ENCODE results near the gene GPS1.

GPS1 gene

DNA sequence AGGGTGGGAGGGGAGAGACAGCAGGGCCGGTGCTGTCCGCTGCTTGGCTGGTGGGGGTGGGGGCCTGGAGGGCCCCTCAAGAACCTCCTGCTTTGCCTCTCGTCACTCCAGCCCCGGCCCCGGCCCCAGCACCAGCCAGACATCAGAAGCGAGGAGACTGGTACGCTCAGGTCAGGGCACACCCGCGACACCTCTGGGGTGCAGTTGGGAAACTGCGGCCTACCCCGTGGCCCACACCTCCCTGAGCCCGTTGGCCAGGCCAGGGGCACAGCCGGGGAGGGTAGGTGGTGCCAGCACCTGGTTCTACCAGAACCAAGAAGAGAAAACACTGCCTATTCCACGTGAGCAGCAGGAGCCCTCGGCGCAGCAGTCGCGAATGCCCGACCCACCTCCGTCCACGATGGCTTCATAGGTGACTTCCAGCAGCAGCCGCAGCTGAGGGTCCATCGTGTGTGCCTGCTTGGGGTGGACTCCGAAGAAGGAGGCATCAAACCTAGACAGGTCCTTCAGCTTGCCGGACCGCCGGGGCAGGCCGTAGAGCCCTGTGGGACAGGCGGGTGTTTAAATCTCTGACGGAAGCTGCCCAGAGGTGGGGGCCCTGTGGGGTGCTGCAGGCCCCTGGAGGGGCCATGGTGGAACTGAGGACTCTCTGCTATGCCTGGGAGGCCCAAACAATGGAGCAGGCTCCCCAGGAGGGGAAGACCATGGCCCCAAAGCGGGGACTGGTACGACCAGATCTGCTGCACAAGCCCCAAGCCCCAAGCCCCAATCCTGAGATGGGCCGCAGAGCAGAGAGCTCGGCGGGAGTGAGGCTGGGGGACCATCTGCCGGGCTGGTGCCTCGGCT lies 43.5 kb downstream of the GPS1 start:
- H3K4me3 ChIP-seq (ENCODE audit: low read depth, low read length) = peak overlapping the region; percentile 86
- TF ChIP-seq, protein P1, sequence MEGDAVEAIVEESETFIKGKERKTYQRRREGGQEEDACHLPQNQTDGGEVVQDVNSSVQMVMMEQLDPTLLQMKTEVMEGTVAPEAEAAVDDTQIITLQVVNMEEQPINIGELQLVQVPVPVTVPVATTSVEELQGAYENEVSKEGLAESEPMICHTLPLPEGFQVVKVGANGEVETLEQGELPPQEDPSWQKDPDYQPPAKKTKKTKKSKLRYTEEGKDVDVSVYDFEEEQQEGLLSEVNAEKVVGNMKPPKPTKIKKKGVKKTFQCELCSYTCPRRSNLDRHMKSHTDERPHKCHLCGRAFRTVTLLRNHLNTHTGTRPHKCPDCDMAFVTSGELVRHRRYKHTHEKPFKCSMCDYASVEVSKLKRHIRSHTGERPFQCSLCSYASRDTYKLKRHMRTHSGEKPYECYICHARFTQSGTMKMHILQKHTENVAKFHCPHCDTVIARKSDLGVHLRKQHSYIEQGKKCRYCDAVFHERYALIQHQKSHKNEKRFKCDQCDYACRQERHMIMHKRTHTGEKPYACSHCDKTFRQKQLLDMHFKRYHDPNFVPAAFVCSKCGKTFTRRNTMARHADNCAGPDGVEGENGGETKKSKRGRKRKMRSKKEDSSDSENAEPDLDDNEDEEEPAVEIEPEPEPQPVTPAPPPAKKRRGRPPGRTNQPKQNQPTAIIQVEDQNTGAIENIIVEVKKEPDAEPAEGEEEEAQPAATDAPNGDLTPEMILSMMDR (IDR thresholded peaks at IDR 0.05; ENCODE audit: low read depth, low read length) = no peak
- TF ChIP-seq POLR2A (IDR thresholded peaks at IDR 0.05; ENCODE audit: extremely low read depth, insufficient read length) (no peak), MYC (IDR thresholded peaks at IDR 0.05; ENCODE audit: low read depth, low read length) (no peak)
- TF ChIP-seq, protein P2, sequence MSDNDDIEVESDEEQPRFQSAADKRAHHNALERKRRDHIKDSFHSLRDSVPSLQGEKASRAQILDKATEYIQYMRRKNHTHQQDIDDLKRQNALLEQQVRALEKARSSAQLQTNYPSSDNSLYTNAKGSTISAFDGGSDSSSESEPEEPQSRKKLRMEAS (IDR thresholded peaks at IDR 0.05; ENCODE audit: low read depth, low read length) = no peak

DNA sequence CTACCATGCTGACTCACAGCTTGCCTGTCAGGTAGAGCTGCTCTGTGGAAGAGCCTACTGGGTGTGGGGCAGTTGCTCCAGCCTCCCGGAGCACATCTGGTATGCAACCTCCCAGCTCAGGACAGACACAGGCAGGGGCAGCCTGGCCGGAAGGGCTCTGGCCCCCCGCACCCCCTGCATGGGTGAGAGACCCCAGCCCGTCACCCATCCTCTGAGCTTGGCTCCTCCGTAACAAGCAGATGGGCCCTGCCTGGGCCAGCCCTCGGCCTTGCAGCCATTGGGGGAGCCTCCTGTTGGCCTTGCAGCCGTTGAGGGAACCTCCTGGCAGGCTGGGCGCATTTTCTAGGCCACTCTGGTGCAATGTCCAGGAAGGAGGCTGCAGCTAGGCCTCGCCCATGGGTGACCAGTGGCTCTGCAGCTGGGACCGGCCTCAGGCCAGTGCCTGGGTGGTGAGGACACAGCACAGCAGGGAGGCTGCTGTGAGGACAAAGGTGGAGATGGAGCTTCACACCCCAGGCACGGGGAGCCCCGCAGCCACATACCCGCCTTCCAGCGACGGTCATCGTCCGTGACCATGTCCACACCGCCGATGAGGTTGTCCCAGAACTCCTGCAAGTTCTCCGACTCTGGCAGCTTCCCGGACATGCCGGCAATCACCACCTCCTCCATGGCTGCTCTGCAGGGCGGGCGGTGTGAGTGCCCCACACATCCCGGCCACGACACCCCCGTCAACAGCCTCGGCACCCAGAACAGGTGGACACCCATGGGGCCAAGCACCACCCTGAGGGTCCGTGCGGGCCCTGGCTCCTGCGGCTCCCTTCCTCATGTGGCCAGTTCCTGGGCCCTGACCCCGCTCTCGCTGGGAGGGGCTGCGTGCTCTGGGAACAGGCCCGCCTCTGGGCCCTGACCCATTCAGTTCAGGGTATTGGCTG lies 44.3 kb downstream of the GPS1 start:
- peak overlapping the region; percentile 86 for H3K4me3 ChIP-seq (ENCODE audit: low read depth, low read length)
- peak; percentile 12 for DNase-seq (ENCODE audit: low read depth)
- no peak for TF ChIP-seq POLR2A (IDR thresholded peaks at IDR 0.05; ENCODE audit: extremely low read depth, insufficient read length)

More for the DNA sequence above, 43.5 kb downstream of the GPS1 start:
- peak; percentile 6 for DNase-seq (ENCODE audit: low read depth)

DNA sequence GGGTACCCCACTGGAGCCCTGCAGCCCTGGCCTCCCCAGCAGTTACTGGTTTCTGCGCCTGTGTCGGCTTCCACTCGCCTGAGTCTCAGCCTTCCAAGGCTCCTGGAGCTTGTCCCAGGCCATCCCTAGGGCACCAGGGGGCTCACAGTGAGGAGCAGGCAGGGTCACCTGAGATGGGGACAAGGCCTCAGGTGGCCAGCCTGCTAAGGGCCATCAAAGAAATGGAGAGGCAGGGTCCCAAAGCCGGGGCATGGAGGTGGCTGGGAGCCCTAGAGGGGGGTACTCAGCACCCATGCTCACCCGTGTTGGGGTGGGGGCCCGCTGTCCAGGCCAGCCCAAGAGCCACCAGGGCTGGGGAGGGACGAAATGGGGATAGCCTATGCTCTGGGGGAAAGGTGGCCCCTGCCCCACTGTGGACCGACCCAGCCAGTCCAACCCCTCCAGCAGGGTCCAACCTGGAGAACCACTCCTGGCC lies 45.0 kb downstream of the GPS1 start:
- peak; percentile 8 for DNase-seq (ENCODE audit: low read depth)
- TF ChIP-seq, protein P1 (IDR thresholded peaks at IDR 0.05; ENCODE audit: low read depth, low read length) = no peak
- no peak for TF ChIP-seq MYC (IDR thresholded peaks at IDR 0.05; ENCODE audit: low read depth, low read length)
- TF ChIP-seq, protein P2 (IDR thresholded peaks at IDR 0.05; ENCODE audit: low read depth, low read length) = no peak
- no peak for TF ChIP-seq POLR2A (IDR thresholded peaks at IDR 0.05; ENCODE audit: extremely low read depth, insufficient read length)
- peak overlapping the region; percentile 86 for H3K4me3 ChIP-seq (ENCODE audit: low read depth, low read length)

DNA sequence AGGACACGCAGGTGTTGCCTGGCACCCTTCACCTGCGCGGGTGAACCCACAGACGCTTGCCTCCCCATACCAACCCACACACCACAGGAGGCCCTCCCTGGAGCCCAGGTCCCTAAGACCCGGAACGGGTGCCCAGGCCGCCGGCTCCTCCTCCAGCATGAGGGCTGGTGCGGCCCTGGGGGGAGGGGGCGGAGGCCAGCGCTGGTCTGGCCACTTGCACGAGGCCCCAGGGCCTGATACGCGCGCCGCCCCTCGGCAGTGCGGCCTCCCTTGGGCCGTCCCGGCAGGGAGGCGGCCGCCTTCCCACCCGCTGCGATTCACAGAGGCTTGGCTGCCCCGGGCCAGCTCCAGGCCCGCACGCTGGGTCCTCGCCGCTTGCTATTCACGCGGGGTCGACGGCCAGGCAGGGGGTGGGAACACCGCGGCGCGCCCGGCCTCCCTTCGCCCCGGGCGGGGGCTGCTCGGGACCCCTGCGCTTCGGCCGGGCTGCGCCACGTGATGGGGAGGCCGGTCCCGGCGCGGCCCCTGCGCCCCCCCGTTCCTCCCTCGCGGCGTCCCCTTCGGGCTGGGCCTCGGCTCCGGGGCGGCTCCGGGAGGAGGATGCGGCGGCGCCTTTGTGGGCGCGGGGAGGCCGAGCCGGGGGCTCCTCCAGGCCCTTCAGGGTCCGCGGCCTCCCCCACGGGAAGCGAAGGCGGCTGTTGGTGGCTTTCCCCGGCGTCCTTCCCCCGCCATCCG lies 45.7 kb downstream of the GPS1 start:
- TF ChIP-seq, protein P2 (IDR thresholded peaks at IDR 0.05; ENCODE audit: low read depth, low read length) = no peak; the same call in 1 of the 2 replicates
- TF ChIP-seq POLR2A (IDR thresholded peaks at IDR 0.05; ENCODE audit: extremely low read depth, insufficient read length) (no peak), MYC (IDR thresholded peaks at IDR 0.05; ENCODE audit: low read depth, low read length) (no peak)
- TF ChIP-seq, protein P1 (IDR thresholded peaks at IDR 0.05; ENCODE audit: low read depth, low read length) = no peak
- DNase-seq (ENCODE audit: low read depth) = peak; percentile 72
- peak overlapping the region; percentile 86 for H3K4me3 ChIP-seq (ENCODE audit: low read depth, low read length)

DNA sequence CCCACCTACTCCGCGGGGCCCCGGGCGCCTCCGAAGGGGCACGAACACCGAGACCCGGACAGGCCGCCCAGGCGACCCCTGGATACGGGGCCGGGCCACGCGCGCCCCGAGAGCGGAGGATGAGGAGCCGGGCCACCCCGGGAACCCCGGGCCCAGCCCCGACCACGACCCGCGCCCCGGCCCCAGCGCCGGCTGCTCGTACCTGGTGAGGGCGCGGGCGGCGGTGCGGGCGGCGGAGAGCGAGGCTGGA lies 46.1 kb downstream of the GPS1 start:
- peak overlapping the region; percentile 86 for H3K4me3 ChIP-seq (ENCODE audit: low read depth, low read length)
- DNase-seq (ENCODE audit: low read depth) = no peak
- TF ChIP-seq, protein P2 (IDR thresholded peaks at IDR 0.05; ENCODE audit: low read depth, low read length) = no peak
- TF ChIP-seq POLR2A (IDR thresholded peaks at IDR 0.05; ENCODE audit: extremely low read depth, insufficient read length) (no peak), MYC (IDR thresholded peaks at IDR 0.05; ENCODE audit: low read depth, low read length) (no peak)
- TF ChIP-seq, protein P1 (IDR thresholded peaks at IDR 0.05; ENCODE audit: low read depth, low read length) = no peak
